GM21367 (cell line): Measurements from ENCODE around the gene AKAP3.

Experiments
- ATAC-seq: cut with Tn5 transposase; IDR thresholded peaks from one replicate; pipeline ENCODE4 v1.9.1; 2021; ENCODE audit not compliant: unreplicated experiment

Gene AKAP3

GRCh38 chr12:4648501-4649357 lies at the start of gene AKAP3, which contains the start of gene NDUFA9:
Gene AKAP3 (minus strand): TSS chr12:4649051. CDS start chr12:4638196, 10,855 bp downstream.
Gene NDUFA9 (plus strand): TSS chr12:4649114. CDS start chr12:4649127, 13 bp downstream.
- ATAC-seq, result peak; percentile 75

DNA sequence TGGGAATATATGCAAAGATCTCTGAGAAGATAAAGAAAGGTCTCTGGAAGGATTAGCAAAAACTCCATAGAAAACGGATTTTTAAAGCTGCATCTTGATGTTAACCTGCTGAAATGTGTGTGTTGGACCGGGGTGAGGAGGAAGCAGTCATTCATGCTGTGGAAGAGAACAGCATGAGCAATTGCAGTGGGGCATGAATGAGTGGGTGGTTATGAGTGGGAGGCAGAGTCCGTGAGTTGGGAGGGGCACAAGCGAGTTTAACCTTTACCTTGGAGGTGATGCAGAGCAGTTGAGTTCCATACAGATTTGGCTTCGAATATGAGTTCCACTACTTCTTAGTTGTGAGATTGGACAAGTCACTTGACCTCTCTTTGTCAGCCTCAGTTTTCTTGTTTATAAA lies 41.9 kb upstream of the AKAP3 start:
- ATAC-seq, result no peak

- ATAC-seq, result no peak
These were observed 36.5 kb upstream of the AKAP3 start for GRCh38 chr12:4685317-4685716.

DNA sequence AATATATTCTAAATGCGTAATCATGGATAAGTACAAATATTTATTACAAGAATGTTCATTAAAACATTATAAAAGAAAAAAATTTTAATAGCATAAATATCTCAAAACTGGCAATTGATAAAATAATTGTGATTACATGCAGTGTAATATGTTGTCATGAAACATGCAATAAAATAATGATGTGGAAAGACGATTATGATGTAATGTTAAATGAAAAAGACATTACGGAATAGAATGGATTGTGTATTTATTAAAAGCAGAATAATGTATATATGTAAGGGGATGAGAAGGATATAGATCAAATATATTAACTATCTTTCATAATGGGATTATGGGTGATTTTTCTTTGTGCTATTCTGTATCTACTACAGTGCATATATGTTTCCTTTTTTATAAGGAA lies 32.9 kb upstream of the AKAP3 start:
- no peak for ATAC-seq

- no peak for ATAC-seq
These were observed 30.9 kb upstream of the AKAP3 start for GRCh38 chr12:4679711-4680110.

GRCh38 chr12:4665236-4665635 lies 16.4 kb upstream of the AKAP3 start:
- no peak for ATAC-seq

GRCh38 chr12:4663971-4664505 lies 15.2 kb upstream of the AKAP3 start:
- ATAC-seq, result no peak

DNA sequence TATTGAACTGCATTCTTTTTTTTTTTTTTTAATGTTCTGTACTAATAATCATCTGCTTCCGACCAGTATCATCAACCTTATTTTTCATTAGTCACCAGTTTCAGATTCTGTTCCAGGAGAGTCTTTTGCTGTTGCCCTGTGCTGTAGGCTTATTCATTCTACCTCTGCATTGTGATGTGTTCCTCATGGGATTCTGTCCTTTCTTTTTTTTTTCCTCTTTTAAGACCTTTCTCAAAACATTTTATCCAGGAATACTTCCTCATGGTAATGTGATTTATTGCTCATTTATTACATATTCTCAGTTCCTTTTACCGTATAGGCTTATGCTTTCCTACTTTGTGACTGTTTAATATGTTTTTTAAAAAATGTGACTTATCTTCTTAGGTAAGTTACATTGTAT lies 4.8 kb upstream of the AKAP3 start:
- ATAC-seq, result no peak

- no peak for ATAC-seq
These were observed 4.4 kb upstream of the AKAP3 start for GRCh38 chr12:4653257-4653656.

DNA sequence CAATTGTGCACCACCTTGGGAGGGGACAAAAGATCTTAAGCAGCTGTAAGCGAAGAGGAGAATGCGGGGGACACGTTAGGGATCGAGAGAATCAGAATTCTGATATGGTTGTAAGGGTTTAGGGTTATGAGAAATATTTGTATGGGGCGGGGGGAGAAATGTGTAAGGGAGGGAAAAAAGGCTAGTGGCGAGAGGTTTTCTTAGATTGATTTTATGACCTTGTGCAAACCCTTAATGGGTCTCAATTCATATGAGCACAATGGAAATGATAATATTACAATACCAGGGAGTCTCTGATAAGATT lies 459 bp upstream of the AKAP3 start:
- ATAC-seq, result no peak

DNA sequence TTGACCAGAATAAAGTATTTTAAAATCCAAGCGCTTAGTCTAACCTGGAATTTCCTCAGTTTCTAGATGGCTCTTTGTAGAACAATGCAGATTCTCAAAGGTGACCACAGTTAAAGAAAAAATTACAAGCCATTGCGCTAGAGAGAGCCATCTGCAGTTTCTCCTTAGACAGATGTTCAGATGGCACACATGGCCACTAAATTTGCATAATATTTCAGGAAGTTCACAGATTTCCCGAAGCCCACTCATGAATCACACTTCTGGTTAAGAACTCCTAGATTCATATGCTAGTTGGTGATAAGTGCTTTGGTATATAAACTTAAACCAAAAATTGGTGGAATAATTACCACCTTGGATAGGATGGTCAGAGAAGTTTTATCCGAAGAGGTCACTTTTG lies 749 bp downstream of the AKAP3 start:
- no peak for ATAC-seq

- no peak for ATAC-seq
These were observed 3.8 kb downstream of the AKAP3 start for GRCh38 chr12:4645023-4645422.

GRCh38 chr12:4643747-4644146 lies 5.1 kb downstream of the AKAP3 start:
- no peak for ATAC-seq

DNA sequence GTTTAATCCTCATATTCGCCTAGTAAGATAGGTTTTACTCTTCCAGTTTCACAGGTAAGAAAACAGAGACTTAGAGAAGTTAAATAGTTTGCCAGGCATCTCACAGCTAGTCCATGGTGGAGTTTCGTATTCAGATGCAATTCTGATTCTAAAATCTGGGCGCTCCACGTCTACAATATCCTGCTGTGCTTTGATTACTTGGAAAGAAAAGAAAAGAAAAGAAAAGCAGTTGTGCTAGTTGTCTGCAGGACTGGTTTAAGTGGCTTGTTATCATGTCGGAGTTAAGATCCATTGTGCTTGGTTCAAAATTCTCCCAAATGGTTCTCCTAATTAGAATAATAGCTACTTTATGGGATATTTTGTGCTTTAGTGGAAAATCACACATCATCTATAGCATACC lies 18.6 kb downstream of the AKAP3 start:
- ATAC-seq, result no peak

- ATAC-seq, result no peak
These were observed 20.4 kb downstream of the AKAP3 start for GRCh38 chr12:4628406-4628805.

- ATAC-seq, result no peak
These were observed 22.3 kb downstream of the AKAP3 start for GRCh38 chr12:4626543-4626942.

GRCh38 chr12:4621511-4621910 lies 27.3 kb downstream of the AKAP3 start:
- ATAC-seq, result no peak

GRCh38 chr12:4615667-4616066 lies 33.2 kb downstream of the AKAP3 start:
- ATAC-seq, result no peak

GRCh38 chr12:4610481-4610880 lies 38.4 kb downstream of the AKAP3 start:
- ATAC-seq, result no peak

- ATAC-seq, result no peak
These were observed 39.8 kb downstream of the AKAP3 start for GRCh38 chr12:4609071-4609470.

- no peak for ATAC-seq
These were observed 41.8 kb downstream of the AKAP3 start for GRCh38 chr12:4607056-4607455.

GRCh38 chr12:4604684-4605193 lies 44.1 kb downstream of the AKAP3 start:
- peak; percentile 91 for ATAC-seq

GRCh38 chr12:4603946-4604345 lies 44.9 kb downstream of the AKAP3 start:
- ATAC-seq, result no peak
